AG04449 (cell line): ENCODE data around the gene SV2B.

Experiments
- CTCF ChIA-PET: fragments of 350-600 bp; formaldehyde crosslinking; extraction: SDS; loops from one replicate; lab custom pipeline; 2021; ENCODE audit warnings: antibody characterized with exemption; lab: Yijun Ruan, JAX
- POLR2A ChIA-PET: fragments of 400-600, 350-600 bp; formaldehyde crosslinking; extraction: SDS; loops from one replicate; lab custom pipeline; 2020; ENCODE audit warnings: antibody characterized with exemption, inconsistent platforms; lab: Yijun Ruan, JAX
- DNase-seq: peaks from one replicate; pipeline ENCODE4 v3.0.0-alpha.2; 2010; ENCODE audit warnings: low read depth, low spot score
- H3K4me3 ChIP-seq: 2 replicates; pipeline ENCODE4 v1.5.1; 2011; ENCODE audit warnings: low read depth, mild to moderate bottlenecking, control low read depth, low read length
- CTCF ChIP-seq: IDR thresholded peaks from one replicate; pipeline ENCODE4 v1.5.1; 2011; ENCODE audit warnings: mild to moderate bottlenecking, moderate library complexity, low read length, control low read depth, inconsistent platforms; ENCODE audit not compliant: insufficient read depth; ENCODE audit errors: missing control alignments

SV2B gene

GRCh38 chr15:91099995-91100813, at the start of gene SV2B:
Gene SV2B (plus strand): TSS chr15:91100257. CDS start chr15:91226264, 126,007 bp downstream.
- CTCF ChIA-PET, result interaction anchor here (1.2 kb wide), 1 partner anchor 171 kb away, joined by 3 read pairs; no protein-coding TSS in a partner anchor
- no peak for DNase-seq
- H3K4me3 ChIP-seq, result peak within 1 kb of the TSS; percentile 42
- POLR2A ChIA-PET, result no interaction called here
- TF ChIP-seq CTCF, result no peak

GRCh38 chr15:91051248-91051647, 48.8 kb upstream of the SV2B start:
- DNase-seq, result no peak
- POLR2A ChIA-PET, result no interaction called here
- TF ChIP-seq CTCF, result no peak
- CTCF ChIA-PET, result interaction anchor here (1.0 to 8.9 kb wide), 3 partner anchors 85 to 120 kb away, joined by 3 to 193 read pairs (median 3); partner anchors contain the start of gene RCCD1
- H3K4me3 ChIP-seq, result no peak overlapping the region

- DNase-seq, result no peak
- no peak for TF ChIP-seq CTCF
- no peak overlapping the region for H3K4me3 ChIP-seq
- CTCF ChIA-PET, result interaction anchor here (1.0 to 8.8 kb wide), 7 partner anchors 12 to 218 kb away, joined by 4 to 138 read pairs (median 28); partner anchors contain the start of gene HDDC3
- POLR2A ChIA-PET, result no interaction called here
Measured at GRCh38 chr15:91054816-91055215, 45.2 kb upstream of the SV2B start.

- POLR2A ChIA-PET, result no interaction called here
- DNase-seq, result no peak
- peak; percentile 80 for TF ChIP-seq CTCF
- no peak overlapping the region for H3K4me3 ChIP-seq
- CTCF ChIA-PET, result interaction anchor here (0.6 to 8.8 kb wide), 24 partner anchors 9 to 221 kb away, joined by 3 to 138 read pairs (median 5); partner anchors contain the start of gene HDDC3
Measured at GRCh38 chr15:91055548-91056331, 44.3 kb upstream of the SV2B start.

GRCh38 chr15:91061230-91061629, 38.8 kb upstream of the SV2B start:
- no peak for DNase-seq
- no peak overlapping the region for H3K4me3 ChIP-seq
- CTCF ChIA-PET, result interaction anchor here (1.3 kb wide), 1 partner anchor 211 kb away, joined by 5 read pairs; no protein-coding TSS in a partner anchor
- POLR2A ChIA-PET, result no interaction called here
- TF ChIP-seq CTCF, result no peak
